Cardiac septum (tissue), 1 donor: Measurements from ENCODE around the gene DLGAP1. TPM values are rescaled to one million over a fixed set of nuclear protein-coding genes. Genes with fewer than 3 reads are reported as not detected.

Experiments used
- DNase-seq: peaks from one replicate; pipeline ENCODE4 v3.0.0-alpha.2; 2020; ENCODE audit warnings: low spot score
- intact Hi-C: fragments of 100-400 bp; cut with DNase I; formaldehyde crosslinking; loops from one replicate; pipeline ENCODE4 v1.14.0; 2022
- total RNA-seq: library from RNA; stranded (reverse); fragmentation: NEBNext Ultra II Directional; extraction: Animal tissue kit (Norgen Biotek cat#: 25700); gene quantifications from one replicate; pipeline ENCODE4 v1.2.1, GENCODE V29; 2021
- donor health status: DM: no; HTN: no; CAD: no.

Gene DLGAP1
- total RNA-seq, 1 donor from 2014 or later, result 6.5 TPM

DNA sequence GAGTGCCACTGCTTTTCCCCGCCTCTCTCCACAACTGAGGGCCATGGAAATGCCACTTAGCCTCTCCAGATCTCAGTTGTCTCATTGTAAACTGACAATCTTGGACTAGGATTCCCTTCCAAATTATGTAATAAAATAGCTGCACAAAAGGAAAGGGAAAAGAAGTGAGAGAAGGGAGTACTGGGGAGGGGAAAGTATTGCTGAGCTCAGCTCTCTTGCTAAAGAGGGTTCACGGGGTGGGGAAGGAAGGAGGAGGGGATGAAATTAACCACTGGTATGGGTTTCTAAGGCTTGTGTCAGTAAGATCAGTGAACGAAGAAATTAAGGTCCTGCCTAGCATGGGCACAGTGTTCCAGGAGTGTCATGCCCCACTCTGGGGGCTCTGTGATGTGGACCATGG, 587.9 kb downstream of the DLGAP1 start:
- no peak for DNase-seq
- intact Hi-C loops, result loop anchor here (5.0 kb wide), 2 partner anchors 95 to 160 kb away; no protein-coding TSS in a partner anchor

DNA sequence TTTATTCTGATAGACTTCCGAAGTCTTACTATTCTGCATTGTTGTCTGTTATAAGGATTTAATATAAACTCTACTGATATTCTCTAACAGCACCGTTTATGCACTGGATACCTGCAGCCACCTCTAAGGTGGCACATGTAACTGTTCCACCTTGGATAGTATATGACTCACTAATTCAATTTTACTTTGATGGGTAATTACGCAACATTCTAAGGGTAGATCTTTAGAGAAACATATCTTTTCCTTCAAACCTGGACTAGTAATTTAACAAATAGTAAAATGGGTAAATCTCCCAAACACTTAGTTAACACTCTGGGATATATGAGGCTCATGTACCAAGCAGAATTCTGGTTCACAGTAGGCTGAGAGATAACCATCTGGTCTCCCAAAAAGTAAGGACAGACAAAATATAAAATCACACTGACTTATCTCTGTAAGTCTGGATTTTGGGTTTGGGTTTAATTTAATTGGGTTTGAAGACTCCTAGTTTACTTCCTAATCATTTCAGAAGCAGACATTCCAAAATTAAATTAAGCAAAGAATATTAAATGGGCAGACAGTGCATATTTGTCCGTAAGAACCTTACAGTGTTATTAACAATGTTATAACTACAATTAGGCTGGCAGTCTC, 590.3 kb downstream of the DLGAP1 start:
- intact Hi-C loops, result loop anchor here (5.0 kb wide), 2 partner anchors 92 to 157 kb away; no protein-coding TSS in a partner anchor
- DNase-seq, result no peak

DNA sequence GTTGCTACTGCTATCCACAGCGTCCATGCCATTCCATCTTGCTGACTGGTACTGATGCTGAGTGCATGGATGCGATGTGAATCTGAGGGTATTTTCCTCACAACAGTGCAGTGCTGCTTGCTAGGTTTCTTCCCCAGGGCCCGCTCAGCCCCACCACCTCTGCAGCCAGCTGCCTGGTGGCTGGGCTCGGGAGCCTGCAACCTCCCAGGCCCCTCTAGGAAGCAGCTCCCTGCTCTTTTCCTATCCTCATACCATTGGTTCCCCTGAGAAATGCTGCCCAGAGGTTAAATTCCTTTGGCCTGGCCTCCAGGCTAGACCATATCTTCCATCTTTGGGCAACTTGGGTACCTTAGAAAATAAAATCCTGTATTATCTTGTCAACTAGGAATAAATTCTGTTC, 591.5 kb downstream of the DLGAP1 start:
- DNase-seq, result no peak
- intact Hi-C loops, result no loop called here

DNA sequence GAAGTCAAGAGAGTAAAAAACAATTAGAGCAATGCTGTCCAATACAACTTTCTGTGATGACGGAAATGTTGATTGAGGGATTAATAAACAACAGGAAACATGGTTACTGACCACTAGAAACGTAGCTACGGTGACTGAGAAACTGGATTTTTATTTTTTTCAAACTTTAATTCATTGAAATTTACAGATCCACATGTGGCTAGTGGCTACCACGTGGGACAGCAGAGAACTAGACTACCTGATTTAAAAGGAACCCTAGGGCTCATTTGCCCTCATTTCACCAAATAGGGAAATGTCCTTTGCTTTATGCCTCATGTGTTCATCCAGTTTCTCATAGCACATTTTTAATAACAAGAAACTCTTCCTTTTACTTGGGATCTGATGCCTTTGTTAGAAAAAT, 592.1 kb downstream of the DLGAP1 start:
- intact Hi-C loops, result no loop called here

DNA sequence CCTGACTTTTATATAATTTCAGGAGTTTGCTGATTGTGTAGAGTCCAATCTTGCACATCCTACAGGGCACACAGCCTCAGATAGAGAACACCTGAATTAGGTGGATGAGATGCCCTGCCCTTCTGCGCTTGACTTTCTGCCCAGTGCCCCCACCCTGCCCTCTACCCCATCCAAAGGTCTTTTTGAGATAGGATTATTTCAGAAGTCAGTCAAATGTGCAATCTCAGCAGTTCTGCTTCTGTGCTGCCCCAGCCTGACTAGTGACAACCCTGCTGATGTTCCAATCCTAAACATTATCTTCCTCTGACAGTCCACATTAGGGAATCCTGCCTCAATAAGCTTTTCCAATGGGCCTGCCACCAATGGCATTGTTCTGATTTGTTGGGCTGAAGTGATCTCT, 593.6 kb downstream of the DLGAP1 start:
- intact Hi-C loops, result no loop called here

More for the DNA sequence above, 592.1 kb downstream of the DLGAP1 start:
- no peak for DNase-seq

DNA sequence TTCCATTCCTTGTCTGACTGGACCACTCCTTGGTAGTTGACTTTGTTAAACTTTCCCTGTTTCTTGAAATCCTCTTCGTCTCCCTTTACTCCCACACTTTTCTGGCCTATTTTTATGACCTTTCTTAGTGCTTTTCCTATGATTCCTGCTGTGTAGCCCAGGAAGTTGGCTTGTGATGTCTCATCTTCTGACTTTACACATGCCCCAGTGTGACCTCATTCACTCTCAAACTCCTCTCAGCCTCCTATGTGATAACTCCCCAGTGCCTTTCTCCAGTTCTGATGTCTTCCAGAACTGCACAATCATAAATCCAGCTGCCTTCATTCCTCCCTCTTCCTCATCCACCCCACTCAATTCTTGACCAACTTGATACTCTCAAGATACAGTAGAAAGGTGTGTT, 597.6 kb downstream of the DLGAP1 start:
- no peak for DNase-seq
- intact Hi-C loops, result no loop called here

More for the DNA sequence above, 593.6 kb downstream of the DLGAP1 start:
- no peak for DNase-seq

DNA sequence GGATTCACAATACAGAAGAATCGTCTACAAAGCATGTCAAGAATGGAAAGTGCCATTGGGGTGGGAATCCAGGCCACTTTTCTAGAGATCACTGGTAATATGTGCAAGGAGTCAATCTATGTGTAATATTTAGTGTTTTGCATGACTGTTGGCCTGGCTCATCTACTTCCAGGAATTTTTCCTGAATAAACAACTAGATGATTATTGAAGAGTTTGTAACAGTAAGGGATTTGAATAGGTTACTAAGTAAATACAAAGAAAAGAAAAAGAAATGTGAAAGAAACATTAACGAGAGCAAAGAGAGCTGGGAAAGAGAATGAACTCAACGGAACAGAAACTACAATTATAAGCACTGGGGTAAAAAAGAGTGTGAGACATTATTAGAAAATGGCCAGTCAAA, 599.1 kb downstream of the DLGAP1 start:
- intact Hi-C loops, result no loop called here
- DNase-seq, result no peak

DNA sequence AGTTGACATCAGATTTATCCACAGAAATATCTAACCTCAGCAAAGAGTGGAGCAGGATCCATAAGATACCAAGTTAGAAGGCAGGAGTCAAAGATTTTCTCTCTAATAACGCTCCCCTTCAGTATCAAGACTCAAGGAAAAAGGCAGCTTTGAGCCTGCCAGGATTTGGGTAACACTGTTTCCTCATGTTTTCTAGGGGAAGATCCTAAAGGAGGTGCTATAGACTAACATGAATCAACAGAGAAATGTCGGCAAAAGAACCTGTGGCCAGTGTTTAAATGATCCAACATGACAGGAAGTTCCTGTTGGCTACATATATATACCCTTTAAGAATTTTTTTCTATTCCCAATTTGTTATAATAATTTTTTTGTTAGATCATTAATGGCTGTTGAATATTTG, 602.8 kb downstream of the DLGAP1 start:
- intact Hi-C loops, result no loop called here
- no peak for DNase-seq

DNA sequence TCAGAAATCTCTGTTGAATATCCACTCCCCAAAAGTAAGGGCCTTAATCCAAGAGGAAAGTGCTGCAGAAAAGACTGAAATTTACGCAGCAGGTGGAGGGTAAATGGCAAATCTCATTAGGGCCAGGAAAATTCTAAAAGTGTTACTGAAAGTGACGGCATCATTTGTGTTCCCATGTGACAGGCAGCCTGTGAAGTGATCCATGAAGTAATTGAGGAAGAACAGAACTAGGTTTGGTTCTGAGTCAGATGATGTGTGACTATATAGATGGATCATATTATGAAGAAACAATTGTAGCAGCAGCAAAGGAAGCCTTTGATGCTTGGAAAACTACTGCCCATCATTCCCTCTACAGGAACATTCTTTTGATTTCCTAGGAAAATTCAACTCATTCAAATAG, 603.9 kb downstream of the DLGAP1 start:
- DNase-seq, result no peak
- intact Hi-C loops, result no loop called here

DNA sequence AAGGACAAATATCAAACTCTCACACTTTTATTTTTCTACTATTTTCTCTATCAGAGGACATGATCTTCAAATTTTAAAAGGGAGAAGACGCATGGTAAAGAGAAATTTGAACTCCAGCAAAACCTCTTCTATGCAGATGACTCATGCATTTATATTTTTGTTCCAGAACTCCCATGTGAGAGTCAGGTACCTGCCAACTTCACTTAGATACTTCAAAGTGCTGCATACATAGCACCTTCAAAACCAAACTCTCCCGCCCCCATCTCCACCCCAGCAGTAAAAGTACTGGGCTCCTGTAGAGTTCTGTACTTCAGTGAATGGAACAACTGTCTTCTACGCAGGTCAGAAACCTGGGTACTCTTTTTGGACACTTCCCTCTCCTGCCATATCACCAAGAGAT, 606.8 kb downstream of the DLGAP1 start:
- intact Hi-C loops, result no loop called here
- DNase-seq, result no peak

DNA sequence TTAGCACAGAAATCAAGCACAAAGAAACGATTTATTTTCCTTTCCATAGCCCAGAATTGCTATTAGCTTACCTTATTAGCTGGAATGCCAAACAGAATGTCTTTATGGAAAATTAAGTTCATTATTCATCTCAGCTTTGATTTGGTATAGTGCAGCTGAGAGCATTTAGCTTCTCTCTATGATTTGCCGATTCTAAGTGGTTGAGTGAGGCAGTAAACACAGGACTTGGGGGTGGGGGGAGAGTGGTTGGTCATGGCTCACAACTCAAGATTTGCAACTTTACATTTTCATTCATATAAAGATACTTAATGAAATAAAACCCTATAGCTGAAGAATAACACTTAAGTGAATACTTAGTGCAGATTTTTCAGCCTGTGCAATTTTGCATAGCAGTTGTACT, 609.9 kb downstream of the DLGAP1 start:
- no peak for DNase-seq
- intact Hi-C loops, result no loop called here

DNA sequence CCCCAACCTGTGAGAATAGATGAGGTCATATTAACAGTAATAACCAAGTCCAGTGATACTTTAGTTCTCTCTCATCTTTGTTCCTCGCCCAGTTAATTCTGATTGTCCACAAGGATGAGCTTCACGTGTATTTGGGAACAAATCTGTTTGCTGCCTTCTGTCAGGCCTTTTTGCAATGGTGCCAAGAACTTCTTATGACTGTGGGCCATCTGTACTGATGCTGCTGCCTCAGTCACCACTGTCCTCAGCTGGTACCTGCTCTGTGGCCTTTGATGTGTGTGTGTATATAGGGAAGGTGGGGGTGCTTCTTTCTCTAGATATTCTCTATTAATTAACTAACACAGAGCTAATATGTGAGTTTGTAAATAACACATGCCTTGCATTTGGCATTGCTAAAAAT, 612.3 kb downstream of the DLGAP1 start:
- intact Hi-C loops, result no loop called here
- no peak for DNase-seq

DNA sequence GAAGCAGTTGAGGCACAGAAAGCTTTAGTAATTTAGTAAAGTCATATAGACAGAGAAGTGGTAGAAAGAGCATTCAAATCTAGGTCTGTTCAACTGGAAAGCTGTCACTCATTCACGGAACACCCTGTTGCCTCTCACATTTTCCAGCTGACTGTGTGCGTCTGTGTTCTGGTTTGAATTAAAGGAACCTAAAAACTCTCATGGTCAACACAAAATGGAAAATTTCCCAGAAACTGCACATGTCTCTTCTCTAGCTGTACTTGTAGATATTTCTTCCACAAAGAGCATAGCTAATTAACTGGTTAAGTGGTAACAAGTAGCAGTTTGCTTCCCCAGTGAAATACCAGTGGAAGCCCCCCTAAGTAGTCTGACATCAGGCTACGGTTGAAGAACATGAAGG, 614.3 kb downstream of the DLGAP1 start:
- intact Hi-C loops, result no loop called here
- DNase-seq, result no peak

DNA sequence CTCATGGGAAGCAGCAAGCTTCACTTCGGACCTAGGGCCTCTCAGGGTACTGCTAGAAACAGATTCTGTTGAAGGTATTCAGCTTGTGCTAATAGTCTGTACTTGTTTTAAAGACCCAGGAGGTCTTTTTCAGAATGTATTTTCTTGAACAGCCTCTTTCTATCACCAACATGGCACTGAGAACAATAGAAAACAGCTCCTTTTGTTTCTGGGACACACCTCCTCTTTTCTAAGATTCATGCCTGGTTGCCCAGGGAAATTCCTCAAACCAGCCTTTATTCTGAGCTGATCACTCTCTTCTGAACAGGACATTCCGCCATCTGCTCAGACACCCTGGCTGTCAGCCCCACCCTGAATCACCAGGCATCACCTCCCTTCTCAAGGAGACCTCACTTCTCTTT, 615.5 kb downstream of the DLGAP1 start:
- DNase-seq, result no peak
- intact Hi-C loops, result no loop called here

DNA sequence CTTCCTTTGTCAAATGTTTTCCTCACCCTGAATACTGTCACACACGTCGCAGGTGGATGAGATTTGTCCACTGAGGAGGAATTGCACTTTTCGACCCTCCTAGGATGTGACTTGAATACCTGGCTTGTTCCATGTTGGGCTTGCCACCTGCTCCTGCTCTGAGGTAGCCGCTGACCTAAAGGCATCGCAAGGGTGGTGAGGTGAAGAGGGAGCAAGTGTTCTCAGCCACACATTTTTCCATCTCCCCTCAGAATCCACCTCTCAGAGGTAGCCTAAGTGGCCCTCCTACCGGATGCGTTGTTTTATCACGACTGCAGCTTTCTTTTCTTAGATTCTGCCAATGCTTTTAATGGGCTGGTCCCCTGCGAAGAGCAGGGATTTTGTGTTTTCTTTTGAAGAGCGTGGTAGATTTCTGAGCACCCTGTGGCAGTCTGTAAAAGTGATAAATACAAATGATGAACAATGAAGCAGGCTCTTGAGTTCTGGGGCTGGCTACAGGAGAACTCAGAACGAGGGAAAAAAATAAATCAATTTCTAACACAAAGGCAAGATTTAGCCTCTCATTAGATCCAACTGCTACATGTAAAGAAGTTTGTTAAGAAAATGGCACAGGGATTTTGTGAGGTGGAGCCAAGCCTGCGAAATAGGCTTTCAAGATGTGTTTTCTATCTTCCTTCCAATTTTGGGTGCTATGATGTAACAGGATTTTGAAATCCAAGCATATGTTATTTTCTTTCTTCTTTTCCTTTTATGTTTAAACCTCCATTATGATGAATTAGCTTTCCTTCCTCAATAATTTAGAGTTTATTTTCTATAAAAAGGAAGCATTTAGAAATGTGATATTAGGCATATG, 618.4 kb downstream of the DLGAP1 start:
- DNase-seq, result no peak
- intact Hi-C loops, result no loop called here

DNA sequence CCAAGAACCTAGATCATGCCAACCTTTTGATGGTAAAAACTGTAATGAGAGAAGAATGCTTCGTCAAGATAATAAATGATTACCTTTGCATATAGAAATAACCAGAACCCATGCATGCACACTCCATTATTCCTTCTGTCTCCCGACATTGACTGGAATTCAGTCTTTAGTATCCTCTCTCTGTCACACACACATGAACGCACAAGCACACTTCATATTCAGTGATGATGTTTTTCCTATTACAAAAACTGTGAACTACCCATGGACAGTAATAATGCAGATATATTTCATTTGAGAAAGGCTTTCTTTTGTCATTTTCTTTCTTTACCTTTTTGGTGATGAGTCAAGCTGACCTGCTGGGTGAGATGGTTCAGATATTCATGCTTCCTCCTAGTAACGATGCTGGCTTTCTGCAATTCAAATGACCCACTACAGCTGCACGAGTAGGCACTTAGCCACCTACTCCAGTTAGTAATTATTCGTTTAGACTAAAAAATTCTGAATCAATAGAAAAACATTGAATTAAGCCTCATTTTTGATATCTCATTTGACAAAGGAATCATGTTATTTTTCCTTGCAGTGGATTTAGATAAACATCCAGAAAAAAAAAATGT, 623.0 kb downstream of the DLGAP1 start:
- intact Hi-C loops, result no loop called here
- DNase-seq, result no peak

DNA sequence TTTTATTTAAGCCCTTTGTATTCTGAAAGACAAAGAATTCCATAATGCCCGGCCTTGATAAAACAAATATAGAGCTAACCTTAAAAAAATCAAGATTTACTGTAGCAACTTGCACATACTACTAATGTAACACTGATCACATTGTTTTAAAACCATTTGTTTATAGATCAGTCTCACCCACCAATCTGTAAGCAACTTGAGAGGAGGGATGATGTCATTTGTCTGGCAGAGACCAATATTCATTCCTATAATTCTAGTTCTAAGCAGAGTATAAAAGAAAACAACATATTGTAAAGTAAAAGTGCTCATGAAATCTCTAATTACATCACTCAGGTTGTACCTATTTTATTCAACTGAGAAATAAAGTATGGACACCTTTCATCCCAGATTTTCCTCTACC, 624.5 kb downstream of the DLGAP1 start:
- intact Hi-C loops, result no loop called here
- DNase-seq, result no peak

DNA sequence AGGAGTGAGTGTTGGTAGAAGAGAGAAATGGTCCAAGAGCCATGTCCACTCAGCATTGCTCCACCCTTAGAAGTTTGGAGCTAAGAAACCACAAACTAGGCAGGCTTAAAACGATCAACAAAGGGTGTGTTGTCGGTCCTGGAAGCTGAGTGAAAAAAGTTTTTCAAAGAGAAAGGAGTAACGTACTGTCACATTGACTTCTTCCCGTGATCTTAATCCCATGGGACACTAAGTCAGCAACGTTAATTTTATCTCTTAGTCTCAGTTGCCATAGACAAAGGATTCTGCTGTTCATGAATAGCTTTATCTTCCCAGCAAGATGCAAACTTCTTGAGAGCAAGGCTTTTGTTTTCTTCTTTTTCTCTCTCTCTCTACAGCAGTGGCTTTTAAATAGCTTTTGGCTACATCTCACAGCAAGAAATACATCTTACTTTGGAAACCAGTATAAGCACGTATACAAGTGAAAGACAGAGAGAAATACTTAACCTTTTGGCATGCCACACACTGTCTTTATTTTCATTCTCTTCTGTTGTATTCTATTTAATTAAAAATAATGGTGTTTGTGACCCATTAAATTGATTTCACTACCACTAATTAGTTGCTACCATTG, 627.8 kb downstream of the DLGAP1 start:
- intact Hi-C loops, result no loop called here
- DNase-seq, result no peak

DNA sequence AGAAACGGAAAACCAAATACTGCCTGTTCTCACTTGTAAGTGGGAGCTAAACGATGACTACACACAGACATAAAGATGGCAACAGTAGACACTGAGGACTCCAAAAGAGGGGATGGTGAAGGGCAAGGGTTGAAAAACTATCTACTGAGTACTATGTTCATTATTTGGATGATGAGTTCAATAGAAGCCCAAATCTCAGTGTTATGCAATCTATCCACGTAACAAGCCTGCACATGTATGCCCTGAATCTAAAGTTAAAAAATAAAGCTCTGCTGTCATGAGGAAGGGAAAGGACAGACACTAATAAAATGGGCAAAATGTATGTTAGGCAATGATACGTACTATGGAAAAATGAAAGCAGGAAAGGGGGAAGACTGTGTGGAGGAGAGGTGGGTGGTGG, 629.1 kb downstream of the DLGAP1 start:
- intact Hi-C loops, result no loop called here
- no peak for DNase-seq

DNA sequence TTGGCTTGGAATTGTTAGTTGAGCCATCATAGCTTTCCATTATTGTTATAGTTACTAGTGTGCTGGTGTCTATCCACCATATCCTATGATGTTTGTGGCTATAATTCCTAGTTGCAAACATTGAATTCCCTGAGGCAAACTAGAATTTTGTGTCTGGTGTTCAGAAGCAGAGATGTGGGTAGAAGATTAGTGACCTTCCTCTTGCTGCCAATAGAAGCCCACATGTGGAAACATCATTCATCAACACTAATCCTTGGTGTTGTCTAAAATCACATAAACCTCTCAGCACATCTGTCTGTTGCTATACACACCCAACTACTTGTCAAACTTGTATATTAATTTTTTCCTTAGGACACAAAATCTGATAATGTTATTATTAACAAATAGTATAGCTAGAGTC, 631.0 kb downstream of the DLGAP1 start:
- intact Hi-C loops, result no loop called here
- DNase-seq, result no peak
